ENCODE measurements around the gene OR14K1. TPM values are rescaled to one million over a fixed set of nuclear protein-coding genes. Genes with fewer than 3 reads are reported as not detected.
"Not testable (repeated sequence)": the region's sequence is repeated elsewhere in the genome, so short reads cannot be mapped to it uniquely, and the experiment has no call there.

The OR14K1 gene
- total RNA-seq, 3 donors from 2014 or later = 0.32 TPM; not detected in 2

- no peaks in the 10 kb centered on the region for H3K9me3 ChIP-seq
- H3K36me3 ChIP-seq (ENCODE audit: low read depth) = no peaks in the 10 kb centered on the region
- no peak overlapping the region for H3K4me3 ChIP-seq
- intact Hi-C loops (cut with DNase I, micrococcal nuclease) = no loop called here
- ATAC-seq (no peak), DNase-seq (no peak)
- no peaks in the 10 kb centered on the region for H3K4me1 ChIP-seq (ENCODE audit: low read depth)
- no peak for TF ChIP-seq CTCF (IDR thresholded peaks at IDR 0.05)
Observed at GRCh38 chr1:247740721-247741120, 2.3 kb downstream of the OR14K1 start.

- no peaks in the 10 kb centered on the region for H3K36me3 ChIP-seq (ENCODE audit: low read depth)
- no peak for DNase-seq
- H3K9me3 ChIP-seq = no peaks in the 10 kb centered on the region
- H3K4me3 ChIP-seq = no peak overlapping the region
- no peaks in the 10 kb centered on the region for H3K4me1 ChIP-seq (ENCODE audit: low read depth)
- TF ChIP-seq CTCF (IDR thresholded peaks at IDR 0.05) = no peak
- intact Hi-C loops (cut with DNase I, micrococcal nuclease) = no loop called here
- ATAC-seq = no peak
Observed at GRCh38 chr1:247741756-247742155, 3.3 kb downstream of the OR14K1 start.

GRCh38 chr1:247742215-247742760, 3.9 kb downstream of the OR14K1 start:
- H3K36me3 ChIP-seq (ENCODE audit: low read depth); H3K4me3 ChIP-seq; ATAC-seq; DNase-seq; H3K9me3 ChIP-seq; H3K4me1 ChIP-seq (ENCODE audit: low read depth); intact Hi-C loops (cut with DNase I, micrococcal nuclease): not testable (repeated sequence)

- intact Hi-C loops (cut with DNase I, micrococcal nuclease) = no loop called here
- Histone ChIP-seq H3K4me3 (no peak overlapping the region), H3K9me3 (peaks cover 7% of the 10 kb centered on the region), H3K4me1 (ENCODE audit: low read depth) (no peaks in the 10 kb centered on the region), H3K36me3 (ENCODE audit: low read depth) (no peaks in the 10 kb centered on the region)
- no peak for DNase-seq
- ATAC-seq = no peak
- TF ChIP-seq CTCF (IDR thresholded peaks at IDR 0.05) = no peak
Observed at GRCh38 chr1:247746391-247746935, 8.0 kb downstream of the OR14K1 start.

GRCh38 chr1:247747616-247748015, 9.2 kb downstream of the OR14K1 start:
- DNase-seq (no peak), ATAC-seq (no peak)
- intact Hi-C loops (cut with DNase I, micrococcal nuclease) = no loop called here
- TF ChIP-seq CTCF (IDR thresholded peaks at IDR 0.05) = no peak
- no peaks in the 10 kb centered on the region for H3K36me3 ChIP-seq (ENCODE audit: low read depth)
- H3K4me3 ChIP-seq = no peak overlapping the region
- no peaks in the 10 kb centered on the region for H3K4me1 ChIP-seq (ENCODE audit: low read depth)
- H3K9me3 ChIP-seq = peaks cover 8% of the 10 kb centered on the region

- intact Hi-C loops (cut with DNase I, micrococcal nuclease) = no loop called here
- Histone ChIP-seq H3K9me3 (peaks cover 10% of the 10 kb centered on the region), H3K4me3 (no peak within 1 kb of the TSS), H3K4me1 (ENCODE audit: low read depth) (no peaks in the 10 kb centered on the region), H3K36me3 (ENCODE audit: low read depth) (no peaks in the 10 kb centered on the region)
- ATAC-seq (no peak), DNase-seq (no peak)
- TF ChIP-seq CTCF (IDR thresholded peaks at IDR 0.05) = no peak
Observed at GRCh38 chr1:247748041-247748440, 9.6 kb downstream of the OR14K1 start, which contains the start of gene OR14A2. OR14A2 (minus strand) TSS chr1:247748141.
